Stimulated activated naive CD8-positive, alpha-beta T cell treated with anti-CD3 and anti-CD28 coated beads, Interleukin-15, amount 100 ng/mL, for 72 hours (primary cell): ENCODE measurements around the gene PDE4A.
"Not testable (repeated sequence)": the region's sequence is repeated elsewhere in the genome, so short reads cannot be mapped to it uniquely, and the experiment has no call there.

ENCODE experiments used
- ATAC-seq: fragments of 150-1000 bp; cut with Tn5 transposase; 2 replicates; pipeline ENCODE4 v1.10.0; 2021; ENCODE audit warnings: mild to moderate bottlenecking, moderate library complexity
- DNase-seq, 2 donors: peaks; one replicate each; pipeline ENCODE4 v3.0.0; 2021 to 2022
- H3K27ac Mint-ChIP-seq, 2 donors: one replicate each; pipeline ENCODE4 v1.8.0; 2022; ENCODE audit warnings: mild to moderate bottlenecking in 2 of 2, mixed read lengths in 2 of 2, moderate library complexity in 2 of 2
- H3K27me3 Mint-ChIP-seq: one replicate; pipeline ENCODE4 v1.8.0; 2022; ENCODE audit warnings: mixed read lengths
- H3K4me1 Mint-ChIP-seq: one replicate; pipeline ENCODE4 v1.8.0; 2022; ENCODE audit warnings: mild to moderate bottlenecking, mixed read lengths
- H3K4me3 Mint-ChIP-seq, 2 donors: one replicate each; pipeline ENCODE4 v1.8.0; 2022; ENCODE audit warnings: mild to moderate bottlenecking in 2 of 2, mixed read lengths in 2 of 2, moderate library complexity in 1 of 2
- H3K9me3 Mint-ChIP-seq, 2 donors: one replicate each; pipeline ENCODE4 v1.8.0; 2022; ENCODE audit warnings: mixed read lengths in 2 of 2

PDE4A gene

GRCh38 chr19:10431254-10431942 is 11.1 kb downstream of the PDE4A start:
- peak overlapping the region; percentile 56 to 84 for H3K27ac Mint-ChIP-seq
- H3K4me1 Mint-ChIP-seq, result peaks cover 94% of the 10 kb centered on the region
- peaks cover 36% of the 10 kb centered on the region for H3K27me3 Mint-ChIP-seq
- H3K9me3 Mint-ChIP-seq, result no peaks in the 10 kb centered on the region
- peak overlapping the region; percentile 92 to 94 for H3K4me3 Mint-ChIP-seq
- ATAC-seq (peak; percentile 30), DNase-seq (peak in 1 of 2 donors; percentile 65)

GRCh38 chr19:10431943-10432735 is 11.8 kb downstream of the PDE4A start:
- Mint-ChIP-seq H3K4me1 (peaks cover 86% of the 10 kb centered on the region), H3K27me3 (peaks cover 36% of the 10 kb centered on the region), H3K27ac (peak overlapping the region; percentile 56 to 84), H3K9me3 (no peaks in the 10 kb centered on the region), H3K4me3 (peak overlapping the region; percentile 92 to 94)
- ATAC-seq (peak; percentile 54), DNase-seq (peak; percentile 54 to 61)

- Mint-ChIP-seq H3K4me3 (peak overlapping the region; percentile 57 to 64), H3K27me3 (peaks cover 36% of the 10 kb centered on the region), H3K27ac (no peak overlapping the region), H3K4me1 (peaks cover 81% of the 10 kb centered on the region), H3K9me3 (no peaks in the 10 kb centered on the region)
- DNase-seq, result no peak
- ATAC-seq, result no peak
These were observed 12.4 kb downstream of the PDE4A start for GRCh38 chr19:10432736-10433130.

GRCh38 chr19:10433131-10433536 is 12.8 kb downstream of the PDE4A start:
- DNase-seq (no peak), ATAC-seq (no peak)
- Mint-ChIP-seq H3K27me3 (peaks cover 36% of the 10 kb centered on the region), H3K9me3 (no peaks in the 10 kb centered on the region), H3K27ac (no peak overlapping the region), H3K4me1 (peaks cover 77% of the 10 kb centered on the region), H3K4me3 (peak overlapping the region in 1 of 2 donors; percentile 53)

GRCh38 chr19:10439588-10439987 is 19.2 kb downstream of the PDE4A start:
- no peak for ATAC-seq
- Mint-ChIP-seq H3K27me3 (no peaks in the 10 kb centered on the region), H3K27ac (no peak overlapping the region), H3K4me1 (peaks cover 18% of the 10 kb centered on the region), H3K4me3 (no peak overlapping the region), H3K9me3 (no peaks in the 10 kb centered on the region)
- DNase-seq, result no peak

GRCh38 chr19:10442698-10443097 is 22.4 kb downstream of the PDE4A start:
- no peaks in the 10 kb centered on the region for H3K4me1 Mint-ChIP-seq
- H3K9me3 Mint-ChIP-seq, result no peaks in the 10 kb centered on the region
- DNase-seq, result no peak
- no peaks in the 10 kb centered on the region for H3K27me3 Mint-ChIP-seq
- H3K4me3 Mint-ChIP-seq, result no peak overlapping the region
- H3K27ac Mint-ChIP-seq, result no peak overlapping the region
- ATAC-seq, result no peak

- Mint-ChIP-seq H3K4me3 (no peak overlapping the region), H3K27me3 (no peaks in the 10 kb centered on the region), H3K27ac (no peak overlapping the region), H3K4me1 (peaks cover 15% of the 10 kb centered on the region), H3K9me3 (no peaks in the 10 kb centered on the region)
- ATAC-seq, result no peak
- DNase-seq, result no peak
These were observed 28.7 kb downstream of the PDE4A start for GRCh38 chr19:10449037-10449436.

GRCh38 chr19:10450191-10450852 is 30.0 kb downstream of the PDE4A start:
- H3K4me3 Mint-ChIP-seq, result no peak overlapping the region
- no peak for ATAC-seq
- no peaks in the 10 kb centered on the region for H3K27me3 Mint-ChIP-seq
- no peak overlapping the region for H3K27ac Mint-ChIP-seq
- peaks cover 15% of the 10 kb centered on the region for H3K4me1 Mint-ChIP-seq
- no peaks in the 10 kb centered on the region for H3K9me3 Mint-ChIP-seq
- DNase-seq, result no peak

GRCh38 chr19:10450853-10451609 is 30.7 kb downstream of the PDE4A start:
- no peak for ATAC-seq

GRCh38 chr19:10452726-10453618 is 32.6 kb downstream of the PDE4A start:
- H3K27ac Mint-ChIP-seq, result peak overlapping the region in 1 of 2 donors; percentile 29
- no peaks in the 10 kb centered on the region for H3K9me3 Mint-ChIP-seq
- H3K27me3 Mint-ChIP-seq, result no peaks in the 10 kb centered on the region
- peak; percentile 57 for ATAC-seq
- no peak for DNase-seq
- H3K4me3 Mint-ChIP-seq, result no peak overlapping the region
- H3K4me1 Mint-ChIP-seq, result peaks cover 15% of the 10 kb centered on the region

More at GRCh38 chr19:10450853-10451609, 30.7 kb downstream of the PDE4A start:
- Mint-ChIP-seq H3K9me3 (no peaks in the 10 kb centered on the region), H3K27me3 (no peaks in the 10 kb centered on the region), H3K27ac (no peak overlapping the region), H3K4me3 (no peak overlapping the region), H3K4me1 (peaks cover 15% of the 10 kb centered on the region)
- no peak for DNase-seq

GRCh38 chr19:10453852-10454251 is 33.5 kb downstream of the PDE4A start:
- no peak overlapping the region for H3K27ac Mint-ChIP-seq
- no peak for ATAC-seq
- peaks cover 15% of the 10 kb centered on the region for H3K4me1 Mint-ChIP-seq
- no peak overlapping the region for H3K4me3 Mint-ChIP-seq
- no peaks in the 10 kb centered on the region for H3K27me3 Mint-ChIP-seq
- H3K9me3 Mint-ChIP-seq, result no peaks in the 10 kb centered on the region
- no peak for DNase-seq

- H3K27me3 Mint-ChIP-seq, result no peaks in the 10 kb centered on the region
- no peak for ATAC-seq
These were observed 33.9 kb downstream of the PDE4A start for GRCh38 chr19:10454267-10454666.

GRCh38 chr19:10458733-10459132 is 38.4 kb downstream of the PDE4A start:
- peaks cover 12% of the 10 kb centered on the region for H3K27me3 Mint-ChIP-seq
- not testable (repeated sequence) for H3K9me3 Mint-ChIP-seq, H3K4me3 Mint-ChIP-seq, H3K27ac Mint-ChIP-seq, DNase-seq, ATAC-seq
- H3K4me1 Mint-ChIP-seq, result peaks cover 25% of the 10 kb centered on the region

More at GRCh38 chr19:10454267-10454666, 33.9 kb downstream of the PDE4A start:
- no peak overlapping the region for H3K4me3 Mint-ChIP-seq
- H3K9me3 Mint-ChIP-seq, result no peaks in the 10 kb centered on the region
- H3K4me1 Mint-ChIP-seq, result peaks cover 15% of the 10 kb centered on the region
- no peak for DNase-seq
- H3K27ac Mint-ChIP-seq, result no peak overlapping the region

GRCh38 chr19:10460714-10461046 is 40.3 kb downstream of the PDE4A start:
- Mint-ChIP-seq H3K4me3 (peak overlapping the region; percentile 15 to 39), H3K27me3 (peaks cover 12% of the 10 kb centered on the region), H3K9me3 (no peaks in the 10 kb centered on the region), H3K27ac (no peak overlapping the region), H3K4me1 (peaks cover 24% of the 10 kb centered on the region)
- DNase-seq (no peak), ATAC-seq (no peak)
